Endothelial cell of umbilical vein (primary cell): ENCODE results near the gene AKT2. TPM values are rescaled to one million over a fixed set of nuclear protein-coding genes. Genes with fewer than 3 reads are reported as not detected.

Experiments used
- BruUV-seq: library from RNA; stranded (reverse); fragments of 400-500 nt; replicated peaks from 2 replicates; lab custom pipeline; 2021; lab: Mats Ljungman, UMichigan
- CTCF ChIA-PET: fragments of 300-600, 350-600 bp; sonication (Branson Sonifier 250); formaldehyde crosslinking; loops from one replicate; lab custom pipeline; 2021; ENCODE audit warnings: antibody characterized with exemption, inconsistent platforms; lab: Charles Lee
- POLR2A ChIA-PET: fragments of 300-600, 350-600 bp; sonication (Branson Sonifier 250); formaldehyde crosslinking; loops from one replicate; lab custom pipeline; 2021; ENCODE audit warnings: antibody characterized with exemption, inconsistent platforms; lab: Charles Lee
- DNase-seq: peaks from one replicate; pipeline ENCODE4 v3.0.0-alpha.2; 2011; ENCODE audit warnings: low read depth, low spot score
- FAIRE-seq: peaks from 2 replicates; lab custom pipeline; 2011; peaks lifted over from hg19 to GRCh38; lab: Jason Lieb, UNC
- H2AFZ ChIP-seq: 2 replicates; pipeline ENCODE4 v1.6.0; 2012; ENCODE audit warnings: low read depth, low read length, control low read depth, inconsistent platforms
- H3K27ac ChIP-seq: 2 replicates; pipeline ENCODE4 v1.5.1; 2011; ENCODE audit warnings: low read depth, mild to moderate bottlenecking, control low read depth, low read length, moderate library complexity; ENCODE audit not compliant: insufficient read depth
- H3K27me3 ChIP-seq, 2 experiments: 2 replicates each; pipeline versions ENCODE4 v1.6.0 to v1.6.1; 2011; ENCODE audit warnings: low read length in 2 of 2, mixed read lengths in 1 of 2; ENCODE audit not compliant: control insufficient read depth in 2 of 2, insufficient read depth in 2 of 2
- H3K36me3 ChIP-seq, 2 experiments: 2 replicates in 1 of 2; 3 replicates in 1 of 2; pipeline ENCODE4 v1.5.1; 2011; ENCODE audit warnings: low read length in 2 of 2, mild to moderate bottlenecking in 1 of 2, moderate library complexity in 1 of 2; ENCODE audit not compliant: control insufficient read depth in 2 of 2, insufficient read depth in 2 of 2; ENCODE audit errors: extremely low read depth in 1 of 2
- H3K4me1 ChIP-seq: 3 replicates; pipeline ENCODE4 v1.5.1; 2011; ENCODE audit warnings: mild to moderate bottlenecking, low read length; ENCODE audit not compliant: control insufficient read depth, insufficient read depth; ENCODE audit errors: extremely low read depth
- H3K4me2 ChIP-seq: 2 replicates; pipeline ENCODE4 v1.6.1; 2011; ENCODE audit warnings: low read length, control low read depth, mixed read lengths; ENCODE audit not compliant: insufficient read depth
- H3K4me3 ChIP-seq, 3 experiments: fragments of 200-600 bp in 1 of 3; sonication (generic), shearing (Covaris generic) in 1 of 3; replicated peaks in 1 of 3; 2 replicates each; pipeline ENCODE4 v1.5.1; 2011 to 2016; ENCODE audit warnings: control low read depth in 3 of 3, low read length in 3 of 3, mild to moderate bottlenecking in 2 of 3, inconsistent platforms in 1 of 3, low read depth in 1 of 3, moderate library complexity in 1 of 3; ENCODE audit not compliant: insufficient read depth in 1 of 3
- H3K79me2 ChIP-seq: 2 replicates; pipeline ENCODE4 v1.6.0; 2012; ENCODE audit warnings: low read length, inconsistent platforms; ENCODE audit not compliant: control insufficient read depth, insufficient read depth
- H3K9ac ChIP-seq: replicated peaks from 2 replicates; pipeline ENCODE3; 2011; ENCODE audit warnings: low read length, control low read depth; ENCODE audit not compliant: insufficient read depth; ENCODE audit errors: extremely low read depth
- H3K9me1 ChIP-seq: replicated peaks from 3 replicates; pipeline ENCODE4 v1.6.0; 2011; ENCODE audit warnings: mild to moderate bottlenecking, low read length; ENCODE audit not compliant: control insufficient read depth, insufficient read depth; ENCODE audit errors: extremely low read depth
- H3K9me3 ChIP-seq: replicated peaks from 2 replicates; pipeline ENCODE4 v1.5.1; 2012; ENCODE audit warnings: low read length, inconsistent platforms; ENCODE audit not compliant: control insufficient read depth, insufficient read depth
- H4K20me1 ChIP-seq: replicated peaks from 2 replicates; pipeline ENCODE3; 2011; ENCODE audit warnings: mild to moderate bottlenecking, low read length; ENCODE audit not compliant: control insufficient read depth, insufficient read depth; ENCODE audit errors: extremely low read depth
- CTCF ChIP-seq, 2 donors: IDR thresholded peaks; 1 replicate in 1 of 2; 2 replicates in 1 of 2; pipeline ENCODE4 v1.5.1; 2011; ENCODE audit warnings: low read length in 2 of 2, mild to moderate bottlenecking in 2 of 2, moderate library complexity in 2 of 2, control low read depth in 1 of 2, inconsistent platforms in 1 of 2, low read depth in 1 of 2; ENCODE audit not compliant: insufficient read depth in 1 of 2; ENCODE audit errors: extremely low read depth in 1 of 2
- EZH2 ChIP-seq: IDR thresholded peaks from 2 replicates; pipeline ENCODE4 v1.6.1; 2012; ENCODE audit warnings: borderline replicate concordance, low read depth, mild to moderate bottlenecking, moderate library complexity, low read length, inconsistent platforms; ENCODE audit not compliant: severe bottlenecking
- FOS ChIP-seq: IDR thresholded peaks from 2 replicates; pipeline ENCODE4 v1.6.1; 2011; ENCODE audit warnings: mild to moderate bottlenecking, low read length, moderate library complexity, borderline replicate concordance; ENCODE audit not compliant: insufficient read depth
- GATA2 ChIP-seq: IDR thresholded peaks from 2 replicates; pipeline ENCODE4 v1.7.0; 2011; ENCODE audit warnings: low read depth, mild to moderate bottlenecking, moderate library complexity, mixed read lengths, low read length; ENCODE audit not compliant: insufficient read length, insufficient read depth
- JUN ChIP-seq: IDR thresholded peaks from 2 replicates; pipeline ENCODE4 v1.6.1; 2011; ENCODE audit warnings: borderline replicate concordance, low read depth; ENCODE audit not compliant: insufficient read length, insufficient read depth
- MAX ChIP-seq: IDR thresholded peaks from 2 replicates; pipeline ENCODE4 v1.6.1; 2011; ENCODE audit not compliant: insufficient read depth, insufficient read length
- MYC ChIP-seq: IDR thresholded peaks from one replicate; pipeline ENCODE4 v1.6.1; 2011; ENCODE audit warnings: mild to moderate bottlenecking, low read depth, low read length
- POLR2A ChIP-seq: IDR thresholded peaks from 2 replicates; pipeline ENCODE4 v1.6.1; 2012; ENCODE audit warnings: low read depth, mild to moderate bottlenecking, control low read depth, low read length
- POLR2AphosphoS5 ChIP-seq: IDR thresholded peaks from 2 replicates; pipeline ENCODE4 v1.6.1; 2012; ENCODE audit warnings: low read depth, mild to moderate bottlenecking, control low read depth, low read length, moderate library complexity; ENCODE audit not compliant: insufficient read depth
- dilution Hi-C: fragments of 300-500 bp; cut with MboI; formaldehyde crosslinking; loops from one replicate; pipeline ENCODE4 v1.15.0; 2019; ENCODE audit warnings: low sequenced_read_pairs; ENCODE audit not compliant: extremely low pct_ligation_motif_present
- intact Hi-C: fragments of 100-400 bp; cut with micrococcal nuclease; formaldehyde crosslinking; loops from one replicate; pipeline ENCODE4 v1.10.0; 2022
- polyA plus RNA-seq, 4 experiments: library from polyadenylated mRNA; depleted of rRNA in 3 of 4; stranded (reverse) in 3 of 4; unstranded in 1 of 4; fragments of >200 nt; gene quantifications; 2 replicates each; pipeline versions ENCODE4 v1.2.1 to v1.2.3, GENCODE V29; 2011 to 2012; ENCODE audit warnings: missing spikeins in 1 of 4
- total RNA-seq: library from RNA; stranded (reverse); gene quantifications from 2 replicates; pipeline ENCODE4 v1.2.3, GENCODE V29; 2021

AKT2 gene
- total and polyA plus RNA-seq, 2 donors (not counting 3 experiments of a cell fraction or from before 2014, with no cell fraction given), result 65.2 to 69.8 TPM

GRCh38 chr19:40298026-40298425, 12.9 kb upstream of the AKT2 start:
- Histone ChIP-seq H3K4me1 (no peaks in the 10 kb centered on the region), H2AFZ (no peak overlapping the region), H4K20me1 (no peaks in the 10 kb centered on the region), H3K9me3 (no peaks in the 10 kb centered on the region), H3K4me2 (no peak overlapping the region), H3K4me3 (no peak overlapping the region), H3K27ac (no peak overlapping the region), H3K9me1 (no peaks in the 10 kb centered on the region), H3K9ac (no peak overlapping the region), H3K27me3 (no peaks in the 10 kb centered on the region), H3K79me2 (no peaks in the 10 kb centered on the region), H3K36me3 (no peaks in the 10 kb centered on the region)
- no peak for DNase-seq
- TF ChIP-seq JUN (no peak), MAX (no peak), POLR2AphosphoS5 (no peak), MYC (no peak), POLR2A (no peak), GATA2 (no peak), EZH2 (no peak)
- BruUV-seq, result no TSS peak
- CTCF ChIA-PET, result interaction anchor here (0.6 to 2.0 kb wide), 7 partner anchors 7 to 1732 kb away, joined by 3 to 11 read pairs (median 3); no protein-coding TSS in a partner anchor
- no peak for FAIRE-seq
- intact Hi-C loops, result no loop called here
- POLR2A ChIA-PET, result no interaction called here
- dilution Hi-C loops, result no loop called here

- H2AFZ ChIP-seq, result no peak overlapping the region
- H3K4me2 ChIP-seq, result no peak overlapping the region
- dilution Hi-C loops (no loop called here), intact Hi-C loops (loop anchor here (5.0 kb wide), 1 partner anchor 43 kb away; no protein-coding TSS in a partner anchor)
- TF ChIP-seq CTCF (IDR thresholded peaks at IDR 0.05; ENCODE audit: extremely low read depth in 1 of 2, insufficient read depth in 1 of 2, low read depth in 1 of 2, low read length in 2 of 2), result no peak
- no peak for TF ChIP-seq POLR2AphosphoS5
- no peak for TF ChIP-seq JUN
- TF ChIP-seq MYC, result no peak
- TF ChIP-seq FOS, result no peak
- TF ChIP-seq EZH2, result no peak
- no peak for TF ChIP-seq POLR2A
- TF ChIP-seq MAX, result no peak
- no peak for TF ChIP-seq GATA2
- no peak for DNase-seq
- H3K27ac ChIP-seq, result no peak overlapping the region
- no peak for FAIRE-seq
- no peaks in the 10 kb centered on the region for H3K9me3 ChIP-seq
- BruUV-seq, result no TSS peak
- H3K9ac ChIP-seq, result no peak overlapping the region
- CTCF ChIA-PET, result interaction anchor here (1.7 kb wide), 1 partner anchor 11 kb away, joined by 6 read pairs; no protein-coding TSS in a partner anchor
- H3K4me1 ChIP-seq, result no peaks in the 10 kb centered on the region
- H3K79me2 ChIP-seq, result no peaks in the 10 kb centered on the region
- no peak overlapping the region for H3K4me3 ChIP-seq
- no peaks in the 10 kb centered on the region for H3K27me3 ChIP-seq
- POLR2A ChIA-PET, result no interaction called here
- H3K9me1 ChIP-seq, result no peaks in the 10 kb centered on the region
- H3K36me3 ChIP-seq, result no peaks in the 10 kb centered on the region
- no peaks in the 10 kb centered on the region for H4K20me1 ChIP-seq
Observed at GRCh38 chr19:40294560-40294959, 9.4 kb upstream of the AKT2 start.
